DOHH2 (cell line): ENCODE measurements around the gene VPS33B.

Source experiments
- H3F3A ChIP-seq: fragments of 200-600 bp; sonication (generic), shearing (Covaris generic); 2 replicates; pipeline ENCODE4 v1.6.0; 2016; ENCODE audit warnings: antibody characterized with exemption, mild to moderate bottlenecking; ENCODE audit not compliant: control insufficient read depth, insufficient read depth
- H3K27ac ChIP-seq: fragments of 200-600 bp; sonication (generic); 2 replicates; pipeline ENCODE4 v1.5.1; 2014; ENCODE audit warnings: low read depth, mild to moderate bottlenecking, low read length, moderate library complexity
- H3K27me3 ChIP-seq: fragments of 200-600 bp; sonication (generic); 2 replicates; pipeline ENCODE4 v1.6.1; 2014; ENCODE audit warnings: mild to moderate bottlenecking, low read length, mixed read lengths; ENCODE audit not compliant: control insufficient read depth
- H3K36me3 ChIP-seq: fragments of 200-600 bp; sonication (generic); 2 replicates; pipeline ENCODE4 v1.6.1; 2014; ENCODE audit warnings: mild to moderate bottlenecking, low read length, moderate library complexity, mixed read lengths; ENCODE audit not compliant: control insufficient read depth
- H3K4me1 ChIP-seq: fragments of 200-600 bp; sonication (generic); 2 replicates; pipeline ENCODE4 v1.6.1; 2014; ENCODE audit warnings: mild to moderate bottlenecking, low read length, mixed read lengths; ENCODE audit not compliant: control insufficient read depth
- H3K4me2 ChIP-seq: fragments of 200-600 bp; sonication (generic); 2 replicates; pipeline ENCODE4 v1.6.0; 2014; ENCODE audit warnings: mild to moderate bottlenecking, low read length, moderate library complexity
- H3K4me3 ChIP-seq: fragments of 200-600 bp; sonication (generic); 2 replicates; pipeline ENCODE4 v1.5.1; 2014; ENCODE audit warnings: mild to moderate bottlenecking, low read length, mixed read lengths
- H3K79me2 ChIP-seq: fragments of 200-600 bp; sonication (generic); 2 replicates; pipeline ENCODE4 v1.6.1; 2014; ENCODE audit warnings: mild to moderate bottlenecking, low read length, mixed read lengths; ENCODE audit not compliant: control insufficient read depth
- H3K9me2 ChIP-seq: fragments of 200-600 bp; sonication (generic); replicated peaks from 2 replicates; pipeline ENCODE4 v1.6.1; 2014; ENCODE audit warnings: mild to moderate bottlenecking, low read length, mixed read lengths; ENCODE audit not compliant: control insufficient read depth
- H3K9me3 ChIP-seq: fragments of 200-600 bp; sonication (generic); 2 replicates; pipeline ENCODE4 v1.6.1; 2014; ENCODE audit warnings: antibody characterized with exemption, low read length, mixed read lengths; ENCODE audit not compliant: control insufficient read depth, insufficient read depth
- H4K20me1 ChIP-seq: fragments of 200-600 bp; sonication (generic); 2 replicates; pipeline ENCODE4 v1.6.0; 2014; ENCODE audit warnings: low read depth, mild to moderate bottlenecking, antibody characterized with exemption, low read length, moderate library complexity; ENCODE audit not compliant: control insufficient read depth, insufficient read depth
- EZH2phosphoT487 ChIP-seq: fragments of 200-600 bp; sonication (generic); IDR thresholded peaks from 2 replicates; pipeline ENCODE4 v1.6.1; 2017; ENCODE audit warnings: borderline replicate concordance, mild to moderate bottlenecking, antibody characterized with exemption, low read length, moderate library complexity, mixed read lengths
- TF ChIP-seq, protein P1 (sequence below): fragments of 200-600 bp; sonication (generic); IDR thresholded peaks from one replicate; pipeline ENCODE4 v1.5.1; 2014; ENCODE audit warnings: antibody characterized with exemption, mild to moderate bottlenecking, low read depth, low read length; ENCODE audit not compliant: poor library complexity, severe bottlenecking

The VPS33B gene

DNA sequence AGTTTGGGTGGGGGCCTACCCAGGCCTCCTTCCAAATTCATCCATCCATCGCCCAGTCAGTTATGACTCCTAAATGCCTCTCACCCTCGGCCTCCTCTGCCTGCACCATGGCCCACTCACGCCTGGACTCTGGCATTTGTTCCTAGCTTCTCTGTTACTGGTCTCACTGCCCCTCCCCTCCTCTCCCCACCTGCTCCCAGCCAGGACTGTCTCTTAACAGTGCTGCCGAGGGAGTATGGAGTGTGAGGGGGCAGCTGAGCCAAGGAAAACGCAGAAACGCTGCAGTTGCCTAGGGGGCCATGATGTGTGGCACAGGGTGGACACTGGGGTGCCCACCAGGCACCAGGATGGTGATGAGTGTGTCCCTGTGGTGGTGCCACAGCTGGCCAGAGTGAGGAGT, 64.6 kb downstream of the VPS33B start:
- H3K36me3 ChIP-seq = peaks cover 73% of the 10 kb centered on the region
- H3K4me2 ChIP-seq = peak overlapping the region; percentile 87; the same call in 1 of the 2 replicates
- no peaks in the 10 kb centered on the region for H3K9me3 ChIP-seq
- TF ChIP-seq, protein P1, sequence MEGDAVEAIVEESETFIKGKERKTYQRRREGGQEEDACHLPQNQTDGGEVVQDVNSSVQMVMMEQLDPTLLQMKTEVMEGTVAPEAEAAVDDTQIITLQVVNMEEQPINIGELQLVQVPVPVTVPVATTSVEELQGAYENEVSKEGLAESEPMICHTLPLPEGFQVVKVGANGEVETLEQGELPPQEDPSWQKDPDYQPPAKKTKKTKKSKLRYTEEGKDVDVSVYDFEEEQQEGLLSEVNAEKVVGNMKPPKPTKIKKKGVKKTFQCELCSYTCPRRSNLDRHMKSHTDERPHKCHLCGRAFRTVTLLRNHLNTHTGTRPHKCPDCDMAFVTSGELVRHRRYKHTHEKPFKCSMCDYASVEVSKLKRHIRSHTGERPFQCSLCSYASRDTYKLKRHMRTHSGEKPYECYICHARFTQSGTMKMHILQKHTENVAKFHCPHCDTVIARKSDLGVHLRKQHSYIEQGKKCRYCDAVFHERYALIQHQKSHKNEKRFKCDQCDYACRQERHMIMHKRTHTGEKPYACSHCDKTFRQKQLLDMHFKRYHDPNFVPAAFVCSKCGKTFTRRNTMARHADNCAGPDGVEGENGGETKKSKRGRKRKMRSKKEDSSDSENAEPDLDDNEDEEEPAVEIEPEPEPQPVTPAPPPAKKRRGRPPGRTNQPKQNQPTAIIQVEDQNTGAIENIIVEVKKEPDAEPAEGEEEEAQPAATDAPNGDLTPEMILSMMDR = no peak
- TF ChIP-seq EZH2phosphoT487 = no peak
- H3K79me2 ChIP-seq = peaks cover 36% of the 10 kb centered on the region
- H3F3A ChIP-seq = peaks cover 10% of the 10 kb centered on the region
- H3K9me2 ChIP-seq = no peaks in the 10 kb centered on the region
- H4K20me1 ChIP-seq = 0 out of 2 replicates have a peak, but pooled peaks cover 4% of the 10 kb centered on the region
- H3K27me3 ChIP-seq = no peaks in the 10 kb centered on the region
- H3K27ac ChIP-seq = no peak overlapping the region
- peaks cover 24% of the 10 kb centered on the region for H3K4me1 ChIP-seq
- no peak overlapping the region for H3K4me3 ChIP-seq

DNA sequence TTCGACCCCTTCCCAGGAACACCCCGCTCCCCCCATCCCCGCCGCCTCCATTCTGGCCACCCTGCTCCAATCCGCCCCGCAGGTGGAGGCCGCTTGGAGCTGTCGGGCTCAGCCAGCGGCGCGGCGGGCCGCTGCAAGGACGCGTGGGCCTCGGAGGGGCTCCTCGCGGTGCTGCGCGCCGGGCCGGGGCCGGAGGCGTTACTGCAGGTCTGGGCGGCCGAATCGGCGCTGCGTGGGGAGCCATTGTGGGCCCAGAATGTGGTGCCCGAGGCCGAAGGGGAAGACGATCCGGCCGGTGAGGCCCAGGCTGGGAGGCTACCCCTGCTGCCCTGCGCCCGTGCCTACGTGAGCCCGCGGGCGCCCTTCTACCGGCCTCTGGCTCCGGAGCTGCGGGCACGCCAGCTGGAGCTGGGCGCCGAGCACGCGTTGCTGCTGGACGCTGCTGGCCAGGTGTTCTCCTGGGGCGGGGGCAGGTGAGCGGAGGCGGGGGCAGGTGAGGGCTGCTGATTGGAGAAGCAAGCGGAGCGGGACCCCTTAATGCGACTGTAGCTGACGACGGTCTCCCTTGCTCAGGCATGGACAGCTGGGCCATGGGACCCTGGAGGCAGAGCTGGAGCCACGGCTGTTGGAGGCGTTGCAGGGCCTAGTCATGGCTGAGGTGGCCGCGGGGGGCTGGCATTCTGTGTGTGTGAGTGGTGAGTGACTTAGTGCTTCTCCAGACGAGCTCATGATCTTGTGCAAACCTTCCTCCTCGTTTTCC, 65.2 kb downstream of the VPS33B start:
- peaks cover 33% of the 10 kb centered on the region for H3K79me2 ChIP-seq
- TF ChIP-seq EZH2phosphoT487 = no peak
- TF ChIP-seq, protein P1 = no peak
- peaks cover 5% of the 10 kb centered on the region for H3F3A ChIP-seq
- peak overlapping the region; percentile 80 for H3K4me3 ChIP-seq
- no peak overlapping the region for H3K27ac ChIP-seq
- H3K27me3 ChIP-seq = no peaks in the 10 kb centered on the region
- H3K36me3 ChIP-seq = peaks cover 71% of the 10 kb centered on the region
- H3K4me1 ChIP-seq = peaks cover 24% of the 10 kb centered on the region
- no peaks in the 10 kb centered on the region for H3K9me3 ChIP-seq
- H3K4me2 ChIP-seq = peak overlapping the region; percentile 87
- no peaks in the 10 kb centered on the region for H3K9me2 ChIP-seq
- H4K20me1 ChIP-seq = 0 out of 2 replicates have a peak, but pooled peaks cover under 1% of the 10 kb centered on the region

DNA sequence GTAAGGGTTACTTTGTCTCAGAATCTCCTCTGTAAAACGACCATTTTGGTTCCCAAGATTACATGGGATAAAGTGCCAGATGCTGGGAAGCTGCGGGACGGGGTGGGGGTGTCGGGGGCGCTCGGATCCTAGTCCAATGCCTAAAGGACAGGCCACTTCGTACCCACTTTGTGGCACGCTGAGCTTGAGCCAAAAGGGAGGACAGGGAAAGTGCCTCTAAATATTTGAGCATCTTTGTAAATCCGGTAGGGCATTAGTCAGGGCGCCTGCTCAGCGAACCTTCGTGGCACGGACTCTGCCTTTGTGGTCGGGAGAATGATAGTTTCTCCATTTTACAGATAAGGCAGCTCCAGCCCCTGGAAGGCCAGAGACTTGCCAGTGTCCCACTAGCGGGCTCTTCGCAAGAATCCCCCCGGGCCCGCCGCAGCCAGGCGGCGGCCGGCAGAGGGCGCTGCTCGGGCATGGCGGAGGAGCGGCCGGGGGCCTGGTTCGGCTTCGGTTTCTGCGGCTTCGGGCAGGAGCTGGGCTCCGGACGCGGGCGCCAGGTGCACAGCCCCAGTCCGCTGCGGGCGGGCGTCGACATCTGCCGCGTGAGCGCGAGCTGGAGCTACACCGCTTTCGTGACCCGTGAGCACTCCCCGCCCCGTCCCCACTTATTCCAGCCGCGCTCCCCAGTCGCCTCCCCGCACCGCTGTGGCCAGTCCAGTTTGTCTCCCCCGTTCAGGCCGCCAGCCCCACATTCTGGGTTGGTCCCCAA, 65.9 kb downstream of the VPS33B start:
- peak overlapping the region; percentile 89 for H3K27ac ChIP-seq
- H3K4me2 ChIP-seq = peak overlapping the region; percentile 87
- H3K79me2 ChIP-seq = peaks cover 31% of the 10 kb centered on the region
- no peaks in the 10 kb centered on the region for H3K9me3 ChIP-seq
- 0 out of 2 replicates have a peak, but pooled peaks cover 3% of the 10 kb centered on the region for H3F3A ChIP-seq
- no peaks in the 10 kb centered on the region for H3K9me2 ChIP-seq
- peak overlapping the region; percentile 80 for H3K4me3 ChIP-seq
- TF ChIP-seq, protein P1 = peak; percentile 72
- TF ChIP-seq EZH2phosphoT487 = no peak
- H3K4me1 ChIP-seq = peaks cover 24% of the 10 kb centered on the region
- no peaks in the 10 kb centered on the region for H4K20me1 ChIP-seq
- no peaks in the 10 kb centered on the region for H3K27me3 ChIP-seq
- H3K36me3 ChIP-seq = peaks cover 69% of the 10 kb centered on the region
